ENCODE data around the gene FBXL13.
A peak's percentile ranks its signal among the peaks of the same experiment; 100 is the strongest.
"Not testable (repeated sequence)": the region's sequence is repeated elsewhere in the genome, so short reads cannot be mapped to it uniquely, and the experiment has no call there.

The FBXL13 gene

GRCh38 chr7:102903576-102903975, 171.0 kb downstream of the FBXL13 start:
- not testable (repeated sequence) for H3K9me3 ChIP-seq (ENCODE audit: low read length); H3K36me3 ChIP-seq (ENCODE audit: insufficient read depth, low read length); H3K27me3 ChIP-seq (ENCODE audit: control insufficient read depth in 1 of 2, insufficient read depth in 2 of 2, low read length in 2 of 2); H3K27ac ChIP-seq (ENCODE audit: low read depth, low read length); H3K4me1 ChIP-seq (ENCODE audit: insufficient read depth, low read length); H3K9ac ChIP-seq (ENCODE audit: low read length); H3K4me3 ChIP-seq (ENCODE audit: low read depth in 1 of 2, low read length in 2 of 2)

- H3K27ac ChIP-seq (ENCODE audit: low read depth, low read length); H3K9ac ChIP-seq (ENCODE audit: low read length); H3K9me3 ChIP-seq (ENCODE audit: low read length); H3K4me1 ChIP-seq (ENCODE audit: insufficient read depth, low read length); H3K36me3 ChIP-seq (ENCODE audit: insufficient read depth, low read length); H3K27me3 ChIP-seq (ENCODE audit: control insufficient read depth in 1 of 2, insufficient read depth in 2 of 2, low read length in 2 of 2); H3K4me3 ChIP-seq (ENCODE audit: low read depth in 1 of 2, low read length in 2 of 2): not testable (repeated sequence)
Observed at GRCh38 chr7:102902052-102902451, 172.5 kb downstream of the FBXL13 start.

GRCh38 chr7:102898532-102898859, 176.1 kb downstream of the FBXL13 start:
- Histone ChIP-seq H3K4me1 (ENCODE audit: insufficient read depth, low read length) (peaks cover 26% of the 10 kb centered on the region), H3K27ac (ENCODE audit: low read depth, low read length) (no peak overlapping the region), H3K9ac (ENCODE audit: low read length) (no peak overlapping the region)

GRCh38 chr7:102897856-102898531, 176.6 kb downstream of the FBXL13 start:
- no peak overlapping the region for H3K27ac ChIP-seq (ENCODE audit: low read depth, low read length)
- H3K4me3 ChIP-seq (ENCODE audit: low read depth in 1 of 2, low read length in 2 of 2): no peak overlapping the region
- H3K9ac ChIP-seq (ENCODE audit: low read length): no peak overlapping the region
- no peaks in the 10 kb centered on the region for H3K9me3 ChIP-seq (ENCODE audit: low read length)
- H3K36me3 ChIP-seq (ENCODE audit: insufficient read depth, low read length): no peaks in the 10 kb centered on the region
- H3K27me3 ChIP-seq (ENCODE audit: control insufficient read depth in 1 of 2, insufficient read depth in 2 of 2, low read length in 2 of 2): no peaks in the 10 kb centered on the region
- H3K4me1 ChIP-seq (ENCODE audit: insufficient read depth, low read length): peaks cover 26% of the 10 kb centered on the region

More at GRCh38 chr7:102898532-102898859, 176.1 kb downstream of the FBXL13 start:
- Histone ChIP-seq H3K27me3 (ENCODE audit: control insufficient read depth in 1 of 2, insufficient read depth in 2 of 2, low read length in 2 of 2) (no peaks in the 10 kb centered on the region), H3K9me3 (ENCODE audit: low read length) (no peaks in the 10 kb centered on the region), H3K36me3 (ENCODE audit: insufficient read depth, low read length) (no peaks in the 10 kb centered on the region), H3K4me3 (ENCODE audit: low read depth in 1 of 2, low read length in 2 of 2) (no peak overlapping the region)

- no peaks in the 10 kb centered on the region for H3K27me3 ChIP-seq (ENCODE audit: control insufficient read depth in 1 of 2, insufficient read depth in 2 of 2, low read length in 2 of 2)
- no peak overlapping the region for H3K9ac ChIP-seq (ENCODE audit: low read length)
- H3K4me3 ChIP-seq (ENCODE audit: low read depth in 1 of 2, low read length in 2 of 2): no peak overlapping the region
- no peaks in the 10 kb centered on the region for H3K9me3 ChIP-seq (ENCODE audit: low read length)
- no peak overlapping the region for H3K27ac ChIP-seq (ENCODE audit: low read depth, low read length)
- H3K36me3 ChIP-seq (ENCODE audit: insufficient read depth, low read length): no peaks in the 10 kb centered on the region
- H3K4me1 ChIP-seq (ENCODE audit: insufficient read depth, low read length): peaks cover 26% of the 10 kb centered on the region
Observed at GRCh38 chr7:102897211-102897631, 177.4 kb downstream of the FBXL13 start.

- Histone ChIP-seq H3K36me3 (ENCODE audit: insufficient read depth, low read length) (no peaks in the 10 kb centered on the region), H3K4me1 (ENCODE audit: insufficient read depth, low read length) (peaks cover 32% of the 10 kb centered on the region), H3K27me3 (ENCODE audit: control insufficient read depth in 1 of 2, insufficient read depth in 2 of 2, low read length in 2 of 2) (no peaks in the 10 kb centered on the region), H3K9ac (ENCODE audit: low read length) (no peak overlapping the region), H3K9me3 (ENCODE audit: low read length) (no peaks in the 10 kb centered on the region), H3K4me3 (ENCODE audit: low read depth in 1 of 2, low read length in 2 of 2) (no peak overlapping the region), H3K27ac (ENCODE audit: low read depth, low read length) (peak overlapping the region; percentile 13)
Observed at GRCh38 chr7:102896585-102896984, 178.0 kb downstream of the FBXL13 start.

- H3K4me1 ChIP-seq (ENCODE audit: insufficient read depth, low read length): peaks cover 42% of the 10 kb centered on the region
- H3K27me3 ChIP-seq (ENCODE audit: control insufficient read depth in 1 of 2, insufficient read depth in 2 of 2, low read length in 2 of 2): no peaks in the 10 kb centered on the region
- H3K27ac ChIP-seq (ENCODE audit: low read depth, low read length): no peak overlapping the region
- H3K9ac ChIP-seq (ENCODE audit: low read length): no peak overlapping the region
- no peak overlapping the region for H3K4me3 ChIP-seq (ENCODE audit: low read depth in 1 of 2, low read length in 2 of 2)
- H3K36me3 ChIP-seq (ENCODE audit: insufficient read depth, low read length): no peaks in the 10 kb centered on the region
- no peaks in the 10 kb centered on the region for H3K9me3 ChIP-seq (ENCODE audit: low read length)
Observed at GRCh38 chr7:102895602-102896001, 179.0 kb downstream of the FBXL13 start.

GRCh38 chr7:102892631-102893278, 181.8 kb downstream of the FBXL13 start:
- Histone ChIP-seq H3K27me3 (ENCODE audit: control insufficient read depth in 1 of 2, insufficient read depth in 2 of 2, low read length in 2 of 2) (no peaks in the 10 kb centered on the region), H3K9ac (ENCODE audit: low read length) (no peak overlapping the region), H3K9me3 (ENCODE audit: low read length) (no peaks in the 10 kb centered on the region), H3K4me1 (ENCODE audit: insufficient read depth, low read length) (peaks cover 51% of the 10 kb centered on the region), H3K4me3 (ENCODE audit: low read depth in 1 of 2, low read length in 2 of 2) (no peak overlapping the region), H3K36me3 (ENCODE audit: insufficient read depth, low read length) (no peaks in the 10 kb centered on the region), H3K27ac (ENCODE audit: low read depth, low read length) (no peak overlapping the region)

- Histone ChIP-seq H3K4me1 (ENCODE audit: insufficient read depth, low read length) (peaks cover 44% of the 10 kb centered on the region), H3K27ac (ENCODE audit: low read depth, low read length) (no peak overlapping the region), H3K9me3 (ENCODE audit: low read length) (no peaks in the 10 kb centered on the region), H3K36me3 (ENCODE audit: insufficient read depth, low read length) (no peaks in the 10 kb centered on the region), H3K9ac (ENCODE audit: low read length) (no peak overlapping the region), H3K27me3 (ENCODE audit: control insufficient read depth in 1 of 2, insufficient read depth in 2 of 2, low read length in 2 of 2) (no peaks in the 10 kb centered on the region), H3K4me3 (ENCODE audit: low read depth in 1 of 2, low read length in 2 of 2) (no peak overlapping the region)
Observed at GRCh38 chr7:102891693-102892261, 182.8 kb downstream of the FBXL13 start.

GRCh38 chr7:102890971-102891692, 183.5 kb downstream of the FBXL13 start:
- Histone ChIP-seq H3K4me1 (ENCODE audit: insufficient read depth, low read length) (peaks cover 38% of the 10 kb centered on the region), H3K36me3 (ENCODE audit: insufficient read depth, low read length) (no peaks in the 10 kb centered on the region), H3K9me3 (ENCODE audit: low read length) (no peaks in the 10 kb centered on the region), H3K27me3 (ENCODE audit: control insufficient read depth in 1 of 2, insufficient read depth in 2 of 2, low read length in 2 of 2) (no peaks in the 10 kb centered on the region), H3K9ac (ENCODE audit: low read length) (no peak overlapping the region), H3K27ac (ENCODE audit: low read depth, low read length) (peak overlapping the region; percentile 71), H3K4me3 (ENCODE audit: low read depth in 1 of 2, low read length in 2 of 2) (no peak overlapping the region)

- Histone ChIP-seq H3K27ac (ENCODE audit: low read depth, low read length) (peak overlapping the region; percentile 71), H3K36me3 (ENCODE audit: insufficient read depth, low read length) (no peaks in the 10 kb centered on the region), H3K9me3 (ENCODE audit: low read length) (no peaks in the 10 kb centered on the region), H3K27me3 (ENCODE audit: control insufficient read depth in 1 of 2, insufficient read depth in 2 of 2, low read length in 2 of 2) (no peaks in the 10 kb centered on the region), H3K4me3 (ENCODE audit: low read depth in 1 of 2, low read length in 2 of 2) (no peak overlapping the region), H3K9ac (ENCODE audit: low read length) (no peak overlapping the region), H3K4me1 (ENCODE audit: insufficient read depth, low read length) (peaks cover 32% of the 10 kb centered on the region)
Observed at GRCh38 chr7:102890292-102890970, 184.2 kb downstream of the FBXL13 start.

Measured in muscle layer of colon (tissue), 2 donors.